Measurements from ENCODE around the gene TET2.

GRCh38 chr4:105171912-105172311 is 25.2 kb downstream of the TET2 start:
- no peak for TF ChIP-seq CTCF (conservative IDR thresholded peaks at IDR 0.05; ENCODE audit: low read depth, low read length)
- no peak for TF ChIP-seq CHD1 (IDR thresholded peaks at IDR 0.05; ENCODE audit: low read depth, low read length)
- no peak for TF ChIP-seq MXI1 (IDR thresholded peaks at IDR 0.05; ENCODE audit: borderline replicate concordance, low read depth, low read length)
- no peak for TF ChIP-seq BHLHE40 (IDR thresholded peaks at IDR 0.05; ENCODE audit: low read depth, low read length)
- no peak for TF ChIP-seq POLR2A (IDR thresholded peaks at IDR 0.05; ENCODE audit: low read depth, low read length)
- no peak for TF ChIP-seq USF2 (IDR thresholded peaks at IDR 0.05; ENCODE audit: low read depth, low read length)
- TF ChIP-seq CEBPB (IDR thresholded peaks at IDR 0.05; ENCODE audit: low read depth, low read length): no peak
- no peak for TF ChIP-seq RAD21 (IDR thresholded peaks at IDR 0.05; ENCODE audit: low read length)
